Gastroesophageal sphincter (tissue), 3 donors: ENCODE results near the gene PRKG1.

Experiments used
- CTCF ChIP-seq, 4 experiments: fragments of 200-600 bp in 2 of 4; fragments of 450-650 bp in 2 of 4; sonication (generic) in 1 of 4; IDR thresholded peaks; one replicate each; pipeline ENCODE4 v1.5.1; 2017 to 2019; ENCODE audit warnings: antibody characterized with exemption in 4 of 4, mild to moderate bottlenecking in 2 of 4, moderate library complexity in 2 of 4
- EP300 ChIP-seq: sonication (generic); formaldehyde crosslinking; IDR thresholded peaks from one replicate; pipeline ENCODE4 v1.6.1; 2017; ENCODE audit warnings: antibody characterized with exemption, mild to moderate bottlenecking

GRCh38 chr10:51077074-51077473 is 2.8 kb downstream of the PRKG1 start:
- no peak for TF ChIP-seq CTCF (IDR thresholded peaks at IDR 0.05)
- TF ChIP-seq EP300 = no peak
